ENCODE measurements around the gene AKAP1. TPM values are rescaled to one million over a fixed set of nuclear protein-coding genes. Genes with fewer than 3 reads are reported as not detected.

Gene AKAP1
- polyA plus RNA-seq, 1 donor (not counting 4 experiments of a cell fraction or from before 2014, with no cell fraction given) = 24.1 TPM

- TF ChIP-seq EZH2 (IDR thresholded peaks at IDR 0.05; ENCODE audit: low read length) = no peak
- TF ChIP-seq CTCF (optimal IDR thresholded peaks at IDR 0.05 in 1 of 3, IDR thresholded peaks at IDR 0.05 in 1 of 3, conservative IDR thresholded peaks at IDR 0.05 in 1 of 3; ENCODE audit: extremely low read depth in 1 of 3, insufficient read depth in 2 of 3, low read length in 3 of 3) = no peak
- Histone ChIP-seq H3K4me1 (ENCODE audit: control insufficient read depth, extremely low read depth, insufficient read depth, low read length) (no peaks in the 10 kb centered on the region), H3K4me2 (ENCODE audit: control insufficient read depth, extremely low read depth, insufficient read depth, low read depth, low read length) (no peak overlapping the region), H3K4me3 (ENCODE audit: control insufficient read depth in 2 of 3, extremely low read depth in 1 of 3, insufficient read depth in 2 of 3, low read depth in 1 of 3, low read length in 3 of 3) (no peak overlapping the region), H3K9ac (ENCODE audit: control insufficient read depth, extremely low read depth, insufficient read depth, low read length) (no peak overlapping the region), H2AFZ (ENCODE audit: control insufficient read depth, low read length) (no peak overlapping the region), H3K27ac (ENCODE audit: control insufficient read depth, insufficient read depth, low read length) (no peak overlapping the region), H3K27me3 (ENCODE audit: control insufficient read depth, extremely low read depth, insufficient read depth, low read length) (no peaks in the 10 kb centered on the region), H4K20me1 (ENCODE audit: control insufficient read depth, extremely low read depth, insufficient read depth, low read length) (no peaks in the 10 kb centered on the region), H3K79me2 (ENCODE audit: control insufficient read depth, insufficient read depth, low read length) (no peaks in the 10 kb centered on the region), H3K9me1 (ENCODE audit: control insufficient read depth, extremely low read depth, insufficient read depth, low read length) (peaks cover 5% of the 10 kb centered on the region), H3K36me3 (ENCODE audit: control insufficient read depth in 2 of 2, extremely low read depth in 1 of 2, insufficient read depth in 2 of 2, low read length in 2 of 2) (peaks cover 34 to 48% of the 10 kb centered on the region in 2 experiments), H3K9me3 (ENCODE audit: control insufficient read depth, low read depth, low read length) (no peaks in the 10 kb centered on the region)
- DNase-seq (ENCODE audit: low read depth, low spot score) (no peak), FAIRE-seq (no peak)
- dilution Hi-C loops (cut with MboI; ENCODE audit: extremely low pct_ligation_motif_present, low sequenced_read_pairs) = no loop called here
Observed at GRCh38 chr17:57115377-57115776, 30.3 kb downstream of the AKAP1 start.

DNA sequence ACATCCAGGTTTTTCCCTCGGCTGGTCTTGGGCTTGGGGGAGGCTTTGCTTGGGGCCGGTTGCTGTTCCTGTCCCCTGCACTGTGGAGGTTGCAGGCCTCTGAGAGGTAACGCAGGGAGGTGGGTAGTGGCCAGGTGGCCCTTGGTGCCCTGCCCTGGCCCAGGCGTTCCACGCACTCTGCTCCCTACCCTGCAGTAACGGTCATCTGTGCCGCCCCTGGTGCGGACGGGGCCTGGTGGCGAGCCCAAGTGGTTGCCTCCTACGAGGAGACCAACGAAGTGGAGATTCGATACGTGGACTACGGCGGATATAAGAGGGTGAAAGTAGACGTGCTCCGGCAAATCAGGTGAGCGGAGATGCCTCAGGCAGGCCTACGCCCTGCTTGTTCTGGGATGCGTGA, 30.9 kb downstream of the AKAP1 start:
- no peak for FAIRE-seq
- no peak for DNase-seq (ENCODE audit: low read depth, low spot score)
- Histone ChIP-seq H3K9me1 (ENCODE audit: control insufficient read depth, extremely low read depth, insufficient read depth, low read length) (peaks cover 5% of the 10 kb centered on the region), H3K4me1 (ENCODE audit: control insufficient read depth, extremely low read depth, insufficient read depth, low read length) (no peaks in the 10 kb centered on the region), H3K9ac (ENCODE audit: control insufficient read depth, extremely low read depth, insufficient read depth, low read length) (no peak overlapping the region), H3K79me2 (ENCODE audit: control insufficient read depth, insufficient read depth, low read length) (no peaks in the 10 kb centered on the region), H4K20me1 (ENCODE audit: control insufficient read depth, extremely low read depth, insufficient read depth, low read length) (no peaks in the 10 kb centered on the region), H3K4me3 (ENCODE audit: control insufficient read depth in 2 of 3, extremely low read depth in 1 of 3, insufficient read depth in 2 of 3, low read depth in 1 of 3, low read length in 3 of 3) (no peak overlapping the region), H3K27me3 (ENCODE audit: control insufficient read depth, extremely low read depth, insufficient read depth, low read length) (no peaks in the 10 kb centered on the region), H3K4me2 (ENCODE audit: control insufficient read depth, extremely low read depth, insufficient read depth, low read depth, low read length) (no peak overlapping the region), H2AFZ (ENCODE audit: control insufficient read depth, low read length) (no peak overlapping the region), H3K36me3 (ENCODE audit: control insufficient read depth in 2 of 2, extremely low read depth in 1 of 2, insufficient read depth in 2 of 2, low read length in 2 of 2) (peaks cover 34 to 46% of the 10 kb centered on the region in 2 experiments), H3K27ac (ENCODE audit: control insufficient read depth, insufficient read depth, low read length) (no peak overlapping the region), H3K9me3 (ENCODE audit: control insufficient read depth, low read depth, low read length) (no peaks in the 10 kb centered on the region)
- TF ChIP-seq EZH2 (IDR thresholded peaks at IDR 0.05; ENCODE audit: low read length) = no peak
- no peak for TF ChIP-seq CTCF (optimal IDR thresholded peaks at IDR 0.05 in 1 of 3, IDR thresholded peaks at IDR 0.05 in 1 of 3, conservative IDR thresholded peaks at IDR 0.05 in 1 of 3; ENCODE audit: extremely low read depth in 1 of 3, insufficient read depth in 2 of 3, low read length in 3 of 3)
- dilution Hi-C loops (cut with MboI; ENCODE audit: extremely low pct_ligation_motif_present, low sequenced_read_pairs) = no loop called here
